Gastrocnemius medialis (tissue), 4 donors: Measurements from ENCODE around the gene CYTH1. TPM values are rescaled to one million over a fixed set of nuclear protein-coding genes. Genes with fewer than 3 reads are reported as not detected.

Experiments
- ATAC-seq, 2 donors: fragments of 150-250 bp; one replicate each; pipeline ENCODE4 v1.9.1; 2016
- DNase-seq, 2 donors: peaks; one replicate each; pipeline ENCODE4 v3.0.0-alpha.2; 2019
- H3K27ac ChIP-seq, 4 donors: fragments of 200-600 bp; sonication (generic); 1 replicate in 1 of 4; 2 replicates in 3 of 4; pipeline ENCODE4 v1.5.1; 2016 to 2018; ENCODE audit warnings: mild to moderate bottlenecking in 2 of 4, moderate library complexity in 1 of 4
- H3K27me3 ChIP-seq, 3 donors: fragments of 200-600 bp; sonication (generic) in 2 of 3; 1 replicate in 1 of 3; 2 replicates in 2 of 3; pipeline versions ENCODE4 v1.5.1 to v1.6.0; 2016 to 2019; ENCODE audit warnings: mild to moderate bottlenecking in 1 of 3, moderate library complexity in 1 of 3
- H3K36me3 ChIP-seq, 2 donors: fragments of 200-600 bp; sonication (generic) in 1 of 2; one replicate each; pipeline ENCODE4 v1.5.1; 2017 to 2018
- H3K4me1 ChIP-seq, 2 donors: fragments of 200-600 bp; sonication (generic) in 1 of 2; one replicate each; pipeline ENCODE4 v1.5.1; 2016 to 2017; ENCODE audit warnings: mild to moderate bottlenecking in 2 of 2
- H3K4me3 ChIP-seq, 4 donors: fragments of 200-600 bp; sonication (generic) in 3 of 4; 1 replicate in 1 of 4; 2 replicates in 3 of 4; pipeline ENCODE4 v1.5.1; 2016 to 2019; ENCODE audit warnings: mild to moderate bottlenecking in 2 of 4
- H3K9me3 ChIP-seq, 3 donors: fragments of 200-600 bp; sonication (generic) in 2 of 3; 1 replicate in 1 of 3; 2 replicates in 2 of 3; pipeline ENCODE4 v1.5.1; 2016 to 2019
- CTCF ChIP-seq, 5 experiments: fragments of 450-650 bp in 3 of 5; fragments of 200-600 bp in 2 of 5; sonication (generic) in 2 of 5; IDR thresholded peaks in 4 of 5; conservative IDR thresholded peaks in 1 of 5; 1 replicate in 4 of 5; 2 replicates in 1 of 5; pipeline ENCODE4 v1.5.1; 2016 to 2019; ENCODE audit warnings: antibody characterized with exemption in 5 of 5, mild to moderate bottlenecking in 3 of 5, moderate library complexity in 3 of 5
- POLR2A ChIP-seq, 2 donors: fragments of 450-650 bp; IDR thresholded peaks; one replicate each; pipeline ENCODE4 v1.6.1; 2017; ENCODE audit warnings: antibody characterized with exemption in 2 of 2, mild to moderate bottlenecking in 2 of 2, moderate library complexity in 2 of 2
- in situ Hi-C, 4 donors: fragments of 200-750 bp; cut with MboI; loops; one replicate each; pipeline versions ENCODE4 v1.15.0 to v1.8.0; 2017; ENCODE audit warnings: low sequenced_read_pairs in 4 of 4
- intact Hi-C: fragments of 100-400 bp; cut with DNase I; formaldehyde crosslinking; loops from one replicate; pipeline ENCODE4 v1.15.1; 2023; ENCODE audit warnings: low total_unique reads
- total RNA-seq, 4 donors: library from RNA; depleted of rRNA; stranded (reverse); fragments of >200 nt; gene quantifications; one replicate each; pipeline versions ENCODE4 v1.1.0 to v1.2.3, GENCODE V29; 2016

Gene CYTH1
- total RNA-seq, 4 donors from 2014 or later = 24.7 to 43.7 (median 32.4) TPM

GRCh38 chr17:78696016-78696982 lies 85.8 kb downstream of the CYTH1 start:
- no peak for ATAC-seq
- Histone ChIP-seq H3K27ac (no peak overlapping the region), H3K27me3 (no peaks in the 10 kb centered on the region), H3K4me3 (no peak overlapping the region), H3K9me3 (no peaks in the 10 kb centered on the region), H3K36me3 (peaks cover 2 to 58% of the 10 kb centered on the region in 2 donors), H3K4me1 (no peaks in the 10 kb centered on the region)
- intact Hi-C loops = no loop called here
- TF ChIP-seq POLR2A (IDR thresholded peaks at IDR 0.05) = no peak
- TF ChIP-seq CTCF (IDR thresholded peaks at IDR 0.05 in 4 of 5, conservative IDR thresholded peaks at IDR 0.05 in 1 of 5) = no peak
- DNase-seq = no peak
- in situ Hi-C loops = no loop called here

DNA sequence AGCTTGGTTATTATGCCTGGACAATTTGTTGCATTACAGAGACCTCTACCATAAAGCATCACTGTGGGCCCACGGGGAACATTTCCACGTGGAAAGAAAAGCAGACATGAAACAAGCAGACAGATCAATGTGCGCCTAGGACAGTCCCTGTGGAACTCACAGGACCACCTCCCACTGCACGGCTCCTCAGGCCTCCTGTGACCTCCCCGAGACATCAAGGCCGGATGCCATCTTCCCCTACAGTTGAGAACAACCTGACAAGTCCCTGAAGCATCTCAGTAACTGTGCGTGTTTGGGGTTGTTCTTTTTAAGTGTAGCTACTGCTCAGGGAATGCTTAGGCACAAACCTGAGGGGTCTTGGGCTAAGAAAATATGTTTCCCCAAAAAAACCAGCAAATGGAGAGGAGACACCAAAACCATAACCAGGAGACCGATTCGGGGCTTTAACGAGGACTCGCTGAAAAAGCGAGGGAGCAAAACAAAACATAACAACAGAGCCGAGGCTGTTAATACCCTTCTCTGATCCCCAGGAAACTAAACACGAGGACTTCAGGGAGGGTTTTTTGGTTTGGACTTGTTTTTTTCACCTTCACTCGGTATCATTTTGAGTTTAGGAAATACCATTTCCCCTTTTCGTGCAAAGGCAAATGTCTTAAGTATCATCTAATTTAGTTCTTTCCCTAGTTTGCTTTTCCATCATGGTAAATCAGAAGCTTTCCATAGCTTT lies 87.1 kb downstream of the CYTH1 start:
- intact Hi-C loops (no loop called here), in situ Hi-C loops (no loop called here)
- Histone ChIP-seq H3K27me3 (no peaks in the 10 kb centered on the region), H3K4me3 (no peak overlapping the region), H3K36me3 (peaks cover 1 to 45% of the 10 kb centered on the region in 2 donors), H3K4me1 (no peaks in the 10 kb centered on the region), H3K9me3 (no peaks in the 10 kb centered on the region), H3K27ac (no peak overlapping the region)
- DNase-seq = no peak
- ATAC-seq = no peak
- TF ChIP-seq CTCF (IDR thresholded peaks at IDR 0.05 in 4 of 5, conservative IDR thresholded peaks at IDR 0.05 in 1 of 5) (no peak), POLR2A (IDR thresholded peaks at IDR 0.05) (no peak)

DNA sequence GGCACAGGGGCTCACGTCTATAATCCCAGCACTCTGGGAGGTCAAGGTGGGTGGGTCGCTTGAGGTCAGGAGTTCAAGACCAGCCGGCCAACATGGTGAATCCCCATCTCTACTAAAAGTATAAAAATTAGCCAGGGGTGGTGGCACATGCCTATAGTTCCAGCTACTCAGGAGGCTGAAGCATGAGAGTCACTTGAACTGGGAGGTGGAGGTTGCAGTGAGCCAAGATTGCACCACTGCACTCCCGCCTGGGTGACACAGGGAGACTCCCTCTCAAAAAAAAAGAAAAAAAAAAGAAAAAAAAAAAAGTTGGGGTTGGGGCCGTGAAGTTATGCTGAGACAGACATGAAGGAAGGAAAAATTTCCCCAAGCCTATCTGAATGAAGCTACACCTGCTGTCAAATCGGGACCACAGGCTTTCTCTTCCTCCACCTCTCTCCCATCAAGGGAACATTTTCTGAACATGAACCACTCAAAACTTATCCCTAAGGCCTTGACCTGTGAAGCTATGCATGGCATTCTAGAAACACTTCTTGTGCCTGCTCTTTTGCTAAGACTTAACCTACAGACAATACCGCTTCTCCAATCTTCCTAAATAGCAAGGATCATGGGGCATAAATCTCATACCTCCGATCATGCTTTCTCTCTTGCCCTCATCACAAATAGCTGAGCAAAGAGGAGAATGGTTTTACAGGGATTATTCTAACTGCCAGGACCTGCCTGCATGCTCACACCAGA lies 88.6 kb downstream of the CYTH1 start:
- Histone ChIP-seq H3K27me3 (no peaks in the 10 kb centered on the region), H3K27ac (no peak overlapping the region), H3K9me3 (no peaks in the 10 kb centered on the region), H3K4me3 (no peak overlapping the region), H3K36me3 (peaks cover 0 to 45% of the 10 kb centered on the region in 2 donors), H3K4me1 (no peaks in the 10 kb centered on the region)
- in situ Hi-C loops = no loop called here
- intact Hi-C loops = no loop called here
- ATAC-seq (no peak), DNase-seq (no peak)
- TF ChIP-seq POLR2A (IDR thresholded peaks at IDR 0.05) = no peak
- TF ChIP-seq CTCF (IDR thresholded peaks at IDR 0.05 in 4 of 5, conservative IDR thresholded peaks at IDR 0.05 in 1 of 5) = no peak

DNA sequence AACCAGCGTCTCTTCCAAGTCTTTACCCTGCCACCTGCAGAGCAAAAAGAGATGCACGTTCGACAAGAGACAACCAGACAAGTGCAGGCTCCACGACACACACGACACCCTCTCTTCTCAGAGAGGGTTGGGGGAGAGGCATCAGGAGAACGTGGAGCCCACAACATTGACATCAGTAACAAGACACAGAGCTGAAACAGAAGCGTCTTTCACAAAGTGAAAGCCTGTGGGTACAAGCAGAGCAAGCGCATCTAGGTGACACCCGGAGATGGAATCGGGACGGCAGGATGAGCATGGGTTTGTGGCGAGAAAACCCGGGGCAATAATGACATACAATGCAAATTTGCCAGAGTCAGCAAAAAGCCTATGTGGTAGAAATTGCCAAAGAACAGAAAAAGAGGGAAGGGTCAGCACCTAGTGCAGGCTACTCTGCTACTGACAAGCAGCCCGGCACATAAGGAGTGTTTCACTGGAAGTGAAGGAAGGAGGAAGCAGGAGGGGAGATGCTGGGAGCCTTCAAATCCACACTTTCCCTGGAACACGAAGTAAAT lies 89.5 kb downstream of the CYTH1 start:
- no peak for ATAC-seq

More for the DNA sequence above, 89.5 kb downstream of the CYTH1 start:
- TF ChIP-seq CTCF (IDR thresholded peaks at IDR 0.05 in 4 of 5, conservative IDR thresholded peaks at IDR 0.05 in 1 of 5) (no peak), POLR2A (IDR thresholded peaks at IDR 0.05) (no peak)
- in situ Hi-C loops (no loop called here), intact Hi-C loops (no loop called here)
- Histone ChIP-seq H3K4me1 (no peaks in the 10 kb centered on the region), H3K36me3 (peaks cover 0 to 44% of the 10 kb centered on the region in 2 donors), H3K27ac (no peak overlapping the region), H3K9me3 (no peaks in the 10 kb centered on the region), H3K27me3 (no peaks in the 10 kb centered on the region), H3K4me3 (no peak overlapping the region)
- no peak for DNase-seq
